Bronchial epithelial cell (primary cell): ENCODE measurements around the gene PTPN1. TPM values are rescaled to one million over a fixed set of nuclear protein-coding genes. Genes with fewer than 3 reads are reported as not detected.

Source experiments
- DNase-seq: peaks from one replicate; pipeline ENCODE4 v3.0.0-alpha.2; 2010; ENCODE audit warnings: low read depth
- FAIRE-seq: peaks from 2 replicates; lab custom pipeline; 2011; peaks lifted over from hg19 to GRCh38; lab: Jason Lieb, UNC
- H3K27me3 ChIP-seq: 2 replicates; pipeline ENCODE4 v1.5.1; 2011; ENCODE audit warnings: low read length; ENCODE audit not compliant: control insufficient read depth, insufficient read depth
- H3K36me3 ChIP-seq: 2 replicates; pipeline ENCODE4 v1.5.1; 2011; ENCODE audit warnings: low read length; ENCODE audit not compliant: control insufficient read depth, insufficient read depth
- H3K4me3 ChIP-seq: 2 replicates; pipeline ENCODE4 v1.5.1; 2011; ENCODE audit warnings: mild to moderate bottlenecking, low read depth, low read length, control low read depth
- total RNA-seq: library from RNA; depleted of rRNA; stranded (reverse); fragments of >200 nt; gene quantifications from 2 replicates; pipeline ENCODE4 v1.2.1, GENCODE V29; 2014
- TF ChIP-seq, protein P1 (sequence below): IDR thresholded peaks from 2 replicates; pipeline ENCODE4 v1.5.1; 2011; ENCODE audit warnings: mild to moderate bottlenecking, moderate library complexity, low read length, control low read depth, inconsistent platforms; ENCODE audit not compliant: insufficient read depth, severe bottlenecking

Gene PTPN1
- total RNA-seq, 1 donor from 2014 or later: 18.4 TPM

GRCh38 chr20:50522053-50522674, 12.0 kb downstream of the PTPN1 start:
- no peaks in the 10 kb centered on the region for H3K36me3 ChIP-seq
- FAIRE-seq: no peak
- no peak overlapping the region for H3K4me3 ChIP-seq
- TF ChIP-seq, protein P1, sequence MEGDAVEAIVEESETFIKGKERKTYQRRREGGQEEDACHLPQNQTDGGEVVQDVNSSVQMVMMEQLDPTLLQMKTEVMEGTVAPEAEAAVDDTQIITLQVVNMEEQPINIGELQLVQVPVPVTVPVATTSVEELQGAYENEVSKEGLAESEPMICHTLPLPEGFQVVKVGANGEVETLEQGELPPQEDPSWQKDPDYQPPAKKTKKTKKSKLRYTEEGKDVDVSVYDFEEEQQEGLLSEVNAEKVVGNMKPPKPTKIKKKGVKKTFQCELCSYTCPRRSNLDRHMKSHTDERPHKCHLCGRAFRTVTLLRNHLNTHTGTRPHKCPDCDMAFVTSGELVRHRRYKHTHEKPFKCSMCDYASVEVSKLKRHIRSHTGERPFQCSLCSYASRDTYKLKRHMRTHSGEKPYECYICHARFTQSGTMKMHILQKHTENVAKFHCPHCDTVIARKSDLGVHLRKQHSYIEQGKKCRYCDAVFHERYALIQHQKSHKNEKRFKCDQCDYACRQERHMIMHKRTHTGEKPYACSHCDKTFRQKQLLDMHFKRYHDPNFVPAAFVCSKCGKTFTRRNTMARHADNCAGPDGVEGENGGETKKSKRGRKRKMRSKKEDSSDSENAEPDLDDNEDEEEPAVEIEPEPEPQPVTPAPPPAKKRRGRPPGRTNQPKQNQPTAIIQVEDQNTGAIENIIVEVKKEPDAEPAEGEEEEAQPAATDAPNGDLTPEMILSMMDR: no peak
- H3K27me3 ChIP-seq: no peaks in the 10 kb centered on the region
- no peak for DNase-seq

GRCh38 chr20:50523552-50524167, 13.5 kb downstream of the PTPN1 start:
- no peak for DNase-seq
- H3K36me3 ChIP-seq: no peaks in the 10 kb centered on the region
- TF ChIP-seq, protein P1: no peak
- no peak for FAIRE-seq
- H3K4me3 ChIP-seq: no peak overlapping the region
- H3K27me3 ChIP-seq: no peaks in the 10 kb centered on the region

DNA sequence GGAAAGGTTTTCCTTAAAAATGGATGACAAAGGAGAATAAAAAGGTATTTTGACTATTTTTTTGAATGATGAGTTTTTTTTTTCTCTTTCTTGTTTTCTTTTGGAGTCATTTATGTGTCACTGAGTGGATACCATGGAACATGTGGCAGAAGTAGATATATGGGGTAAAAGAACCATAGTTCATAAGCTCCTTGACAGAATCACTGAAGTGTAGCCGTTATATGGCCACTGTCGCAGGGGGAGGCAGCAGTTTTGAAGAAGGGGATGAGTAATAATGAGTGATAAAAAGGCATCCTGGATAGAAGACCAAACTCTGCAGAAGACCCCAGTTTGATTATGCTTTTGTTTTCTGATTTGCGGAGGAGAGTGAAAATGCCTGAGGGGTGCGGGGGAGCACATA, 15.5 kb downstream of the PTPN1 start:
- no peaks in the 10 kb centered on the region for H3K36me3 ChIP-seq
- DNase-seq (no peak), FAIRE-seq (no peak)
- no peaks in the 10 kb centered on the region for H3K27me3 ChIP-seq
- TF ChIP-seq, protein P1: no peak
- no peak overlapping the region for H3K4me3 ChIP-seq

DNA sequence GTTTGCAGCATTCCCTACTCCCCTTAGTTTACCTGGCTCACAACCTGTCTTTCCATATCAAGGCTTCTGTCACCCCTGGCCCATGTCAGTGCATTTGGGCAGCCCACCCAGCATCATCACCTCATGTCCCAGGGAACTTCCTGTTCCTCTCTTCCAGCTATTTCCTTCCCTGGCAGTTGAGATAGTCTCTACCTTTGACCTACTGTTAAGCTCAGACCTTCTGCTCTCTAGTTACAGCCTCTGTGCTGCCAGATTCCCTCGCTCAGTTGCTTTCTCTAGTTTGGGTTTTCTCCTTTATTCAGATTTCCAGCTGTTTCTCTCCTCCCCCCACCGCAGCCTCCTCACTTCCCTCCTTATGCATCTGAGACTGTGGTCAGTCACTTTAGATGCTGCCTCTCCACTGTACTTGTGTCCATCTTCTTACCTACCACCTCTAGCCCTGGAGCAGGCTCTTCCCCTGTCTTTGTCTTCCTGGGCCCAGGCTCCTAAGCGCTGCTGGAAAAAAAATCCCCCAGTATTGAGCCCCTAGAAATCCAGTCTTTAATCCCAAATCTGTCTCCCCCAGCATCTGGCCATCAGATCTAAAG, 16.3 kb downstream of the PTPN1 start:
- Histone ChIP-seq H3K4me3 (no peak overlapping the region), H3K36me3 (no peaks in the 10 kb centered on the region), H3K27me3 (no peaks in the 10 kb centered on the region)
- DNase-seq (no peak), FAIRE-seq (no peak)
- TF ChIP-seq, protein P1: no peak

DNA sequence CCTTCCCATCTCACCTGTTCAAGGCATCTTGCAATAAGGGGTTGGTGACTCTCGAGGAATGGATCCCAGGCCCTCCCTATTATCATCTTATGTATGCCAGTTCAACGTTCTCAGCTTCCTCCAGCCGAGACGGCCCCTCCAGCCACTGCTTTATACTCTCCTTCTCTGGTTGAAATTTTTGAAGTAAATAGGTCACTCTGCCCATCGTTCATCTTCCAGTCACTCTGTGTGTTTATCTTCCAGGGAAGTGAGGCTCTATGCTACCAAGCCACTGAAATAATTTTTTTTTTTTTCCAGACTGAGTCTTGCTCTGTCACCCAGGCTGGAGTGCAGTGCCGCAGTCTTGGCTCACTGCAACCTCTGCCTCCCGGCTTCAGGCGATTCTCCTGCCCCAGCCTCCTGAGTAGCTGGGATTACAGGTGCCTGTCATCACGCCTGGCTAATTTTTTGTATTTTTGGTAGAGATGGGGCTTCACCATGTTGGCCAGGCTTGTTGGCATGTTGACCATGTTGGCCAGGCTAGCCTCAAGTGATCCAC, 17.0 kb downstream of the PTPN1 start:
- Histone ChIP-seq H3K36me3 (no peaks in the 10 kb centered on the region), H3K27me3 (no peaks in the 10 kb centered on the region), H3K4me3 (no peak overlapping the region)
- TF ChIP-seq, protein P1: no peak
- DNase-seq (no peak), FAIRE-seq (no peak)
